ENCODE measurements around the gene RELL1.

The RELL1 gene

GRCh38 chr4:37686373-37687193 lies at the start of gene RELL1:
TSS of gene RELL1 (minus strand) at chr4:37686376. CDS start at chr4:37686287, 89 bp downstream.
- peak; percentile 99 to 100 (median 99) for DNase-seq

- DNase-seq, result peak; percentile 76 to 80 (median 77)
Measured at GRCh38 chr4:37735578-37735977, 49.4 kb upstream of the RELL1 start.

- DNase-seq, result no peak
Measured at GRCh38 chr4:37734989-37735388, 48.8 kb upstream of the RELL1 start.

GRCh38 chr4:37733240-37733867 lies 47.2 kb upstream of the RELL1 start:
- no peak for DNase-seq

- no peak for DNase-seq
Measured at GRCh38 chr4:37732526-37733186, 46.5 kb upstream of the RELL1 start.

- no peak for DNase-seq
Measured at GRCh38 chr4:37729649-37730004, 43.5 kb upstream of the RELL1 start.

GRCh38 chr4:37728064-37728463 lies 41.9 kb upstream of the RELL1 start:
- no peak for DNase-seq

GRCh38 chr4:37727635-37728034 lies 41.5 kb upstream of the RELL1 start:
- no peak for DNase-seq

GRCh38 chr4:37726666-37727065 lies 40.5 kb upstream of the RELL1 start:
- DNase-seq, result no peak

GRCh38 chr4:37725718-37726117 lies 39.5 kb upstream of the RELL1 start:
- DNase-seq, result no peak

- DNase-seq, result no peak
Measured at GRCh38 chr4:37723067-37723466, 36.9 kb upstream of the RELL1 start.

- DNase-seq, result no peak
Measured at GRCh38 chr4:37721995-37722638, 35.9 kb upstream of the RELL1 start.

GRCh38 chr4:37719021-37719420 lies 32.8 kb upstream of the RELL1 start:
- no peak for DNase-seq

GRCh38 chr4:37717576-37717975 lies 31.4 kb upstream of the RELL1 start:
- DNase-seq, result peak; percentile 59 to 71 (median 71)

- DNase-seq, result no peak
Measured at GRCh38 chr4:37715889-37716402, 29.8 kb upstream of the RELL1 start.

- no peak for DNase-seq
Measured at GRCh38 chr4:37710491-37710890, 24.3 kb upstream of the RELL1 start.

GRCh38 chr4:37706032-37706431 lies 19.9 kb upstream of the RELL1 start:
- DNase-seq, result no peak

- DNase-seq, result no peak
Measured at GRCh38 chr4:37705571-37705970, 19.4 kb upstream of the RELL1 start.

- DNase-seq, result no peak
Measured at GRCh38 chr4:37699868-37700481, 13.8 kb upstream of the RELL1 start.

- DNase-seq, result no peak
Measured at GRCh38 chr4:37697566-37697965, 11.4 kb upstream of the RELL1 start.

- no peak for DNase-seq
Measured at GRCh38 chr4:37693450-37694190, 7.4 kb upstream of the RELL1 start.

GRCh38 chr4:37693030-37693429 lies 6.9 kb upstream of the RELL1 start:
- no peak for DNase-seq
